Smooth muscle cell of the brain vasculature (primary cell): Measurements from ENCODE around the gene SERBP1.

Source experiments
- DNase-seq: peaks from one replicate; pipeline ENCODE4 v3.0.0-alpha.2; 2012; ENCODE audit warnings: low read depth, low spot score

The SERBP1 gene

GRCh38 chr1:67367370-67368045 lies 62.7 kb downstream of the SERBP1 start:
- peak; percentile 12 for DNase-seq

- DNase-seq: no peak
Observed at GRCh38 chr1:67361641-67362040, 68.6 kb downstream of the SERBP1 start.

- no peak for DNase-seq
Observed at GRCh38 chr1:67359592-67359991, 70.6 kb downstream of the SERBP1 start.
